SK-N-SH (cell line): ENCODE measurements around the gene SNCA.

ENCODE experiments used
- CTCF ChIP-seq: fragments of 200-600 bp; sonication (generic); IDR thresholded peaks from 2 replicates; pipeline ENCODE4 v1.6.1; 2017; ENCODE audit warnings: antibody characterized with exemption, mild to moderate bottlenecking, moderate library complexity
- EP300 ChIP-seq, 2 experiments: IDR thresholded peaks; 2 replicates each; pipeline versions ENCODE4 v1.4.0 to v1.6.1; 2012; ENCODE audit warnings: borderline replicate concordance in 1 of 2, low read depth in 1 of 2, low read length in 1 of 2
- EZH2phosphoT487 ChIP-seq: fragments of 200-600 bp; sonication (generic); IDR thresholded peaks from 2 replicates; pipeline ENCODE4 v1.6.1; 2017; ENCODE audit warnings: low read depth, mixed run types, mild to moderate bottlenecking, antibody characterized with exemption, moderate library complexity, borderline replicate concordance

- TF ChIP-seq CTCF (no peak), EP300 (IDR thresholded peaks at IDR 0.05; ENCODE audit: borderline replicate concordance in 1 of 2, low read depth in 1 of 2, low read length in 1 of 2) (no peak), EZH2phosphoT487 (no peak)
Observed at GRCh38 chr4:89781321-89781720, 55.6 kb downstream of the SNCA start.
